Common myeloid progenitor, CD34-positive (primary cell): ENCODE measurements around the gene LDB2.
A peak's percentile ranks its signal among the peaks of the same experiment; 100 is the strongest.

Experiments
- CTCF ChIA-PET: fragments of 350-600 bp; sonication (Branson Sonifier 250); formaldehyde crosslinking; loops from one replicate; lab custom pipeline; 2021; ENCODE audit warnings: antibody characterized with exemption; lab: Charles Lee
- POLR2A ChIA-PET: fragments of 350-600 bp; sonication (Branson Sonifier 250); formaldehyde crosslinking; loops from one replicate; lab custom pipeline; 2021; ENCODE audit warnings: antibody characterized with exemption; lab: Charles Lee
- DNase-seq, 3 donors: peaks; one replicate each; pipeline versions ENCODE4 v3.0.0 to v3.0.0-alpha.2; 2013
- H3K27ac ChIP-seq, 2 experiments: 1 replicate in 1 of 2; 2 replicates in 1 of 2; pipeline ENCODE4 v1.7.0; 2013; ENCODE audit warnings: inconsistent platforms in 2 of 2, low read length in 2 of 2, mild to moderate bottlenecking in 2 of 2, low read depth in 1 of 2, moderate library complexity in 1 of 2; ENCODE audit not compliant: severe bottlenecking in 2 of 2, insufficient read depth in 1 of 2, poor library complexity in 1 of 2
- H3K27me3 ChIP-seq, 5 experiments: replicated peaks in 2 of 5; 1 replicate in 3 of 5; 2 replicates in 2 of 5; pipeline versions ENCODE4 v1.6.1 to v1.7.0; 2013; ENCODE audit warnings: low read length in 4 of 5, mild to moderate bottlenecking in 2 of 5, moderate library complexity in 2 of 5, inconsistent platforms in 1 of 5; ENCODE audit not compliant: insufficient read depth in 5 of 5, control insufficient read depth in 4 of 5
- H3K36me3 ChIP-seq, 4 experiments: 1 replicate in 2 of 4; 2 replicates in 2 of 4; pipeline versions ENCODE4 v1.6.1 to v1.7.0; 2013; ENCODE audit warnings: low read length in 3 of 4, control low read depth in 1 of 4, mild to moderate bottlenecking in 1 of 4; ENCODE audit not compliant: control insufficient read depth in 4 of 4, insufficient read depth in 4 of 4
- H3K4me1 ChIP-seq, 4 experiments: 1 replicate in 3 of 4; 2 replicates in 1 of 4; pipeline versions ENCODE4 v1.6.1 to v1.7.1; 2013; ENCODE audit warnings: low read length in 3 of 4, mild to moderate bottlenecking in 3 of 4, control low read depth in 1 of 4, inconsistent platforms in 1 of 4, moderate library complexity in 1 of 4; ENCODE audit not compliant: control insufficient read depth in 4 of 4, insufficient read depth in 4 of 4; ENCODE audit errors: control extremely low read depth in 1 of 4
- H3K4me3 ChIP-seq, 7 experiments: 1 replicate in 4 of 7; 2 replicates in 3 of 7; pipeline versions ENCODE4 v1.5.1 to v1.7.0; 2013; ENCODE audit warnings: mild to moderate bottlenecking in 7 of 7, low read length in 6 of 7, moderate library complexity in 6 of 7, inconsistent platforms in 2 of 7, low read depth in 2 of 7, control low read depth in 1 of 7; ENCODE audit not compliant: insufficient read depth in 4 of 7, control insufficient read depth in 1 of 7; ENCODE audit errors: extremely low read depth in 1 of 7
- H3K9me3 ChIP-seq, 5 experiments: 1 replicate in 4 of 5; 2 replicates in 1 of 5; pipeline versions ENCODE4 v1.6.1 to v1.7.1; 2013; ENCODE audit warnings: low read length in 4 of 5, mild to moderate bottlenecking in 2 of 5, inconsistent platforms in 1 of 5, low read depth in 1 of 5, moderate library complexity in 1 of 5; ENCODE audit not compliant: control insufficient read depth in 4 of 5, insufficient read depth in 2 of 5; ENCODE audit errors: control extremely low read depth in 1 of 5
- WGBS: methylation state at CpG from one replicate; pipeline ENCODE4 v1.1.5; 2013; ENCODE audit not compliant: insufficient coverage; 5-methylcytosine and 5-hydroxymethylcytosine counted together

The LDB2 gene

GRCh38 chr4:16608611-16609125 is 289.8 kb downstream of the LDB2 start:
- ChIA-PET POLR2A (no interaction called here), CTCF (no interaction called here)
- H3K36me3 ChIP-seq, result no peaks in the 10 kb centered on the region
- H3K9me3 ChIP-seq, result peaks cover 0 to 1% (median 0%) of the 10 kb centered on the region in 5 experiments
- no peak overlapping the region for H3K4me3 ChIP-seq
- H3K27ac ChIP-seq, result no peak overlapping the region
- H3K27me3 ChIP-seq, result no peaks in the 10 kb centered on the region
- no peak for DNase-seq
- H3K4me1 ChIP-seq, result no peaks in the 10 kb centered on the region
- WGBS, result 96% methylated on average over 12 of the region's 16 CpGs

- DNase-seq, result no peak
- H3K36me3 ChIP-seq, result no peaks in the 10 kb centered on the region
- no peaks in the 10 kb centered on the region for H3K27me3 ChIP-seq
- no peak overlapping the region for H3K27ac ChIP-seq
- CTCF ChIA-PET, result no interaction called here
- peaks cover 0 to 1% (median 0%) of the 10 kb centered on the region in 5 experiments for H3K9me3 ChIP-seq
- H3K4me3 ChIP-seq, result no peak overlapping the region
- WGBS, result 100% methylated on average over 2 of the region's 5 CpGs
- POLR2A ChIA-PET, result interaction anchor here (0.6 to 0.9 kb wide), 2 partner anchors 12 to 196 kb away, joined by 3 to 4 read pairs; no protein-coding TSS in a partner anchor
- no peaks in the 10 kb centered on the region for H3K4me1 ChIP-seq
Observed at GRCh38 chr4:16608123-16608522, 290.3 kb downstream of the LDB2 start.

- Histone ChIP-seq H3K36me3 (no peaks in the 10 kb centered on the region), H3K4me1 (no peaks in the 10 kb centered on the region), H3K9me3 (peaks cover 0 to 1% (median 0%) of the 10 kb centered on the region in 5 experiments), H3K4me3 (no peak overlapping the region), H3K27me3 (no peaks in the 10 kb centered on the region), H3K27ac (no peak overlapping the region)
- DNase-seq, result no peak
- WGBS, result 91% methylated on average over 6 of the region's 7 CpGs
- CTCF ChIA-PET, result no interaction called here
- POLR2A ChIA-PET, result interaction anchor here (0.6 to 0.9 kb wide), 2 partner anchors 13 to 196 kb away, joined by 3 to 4 read pairs; no protein-coding TSS in a partner anchor
Observed at GRCh38 chr4:16607241-16608066, 291.0 kb downstream of the LDB2 start.

GRCh38 chr4:16606691-16607090 is 291.8 kb downstream of the LDB2 start:
- Histone ChIP-seq H3K27ac (no peak overlapping the region), H3K4me1 (no peaks in the 10 kb centered on the region), H3K4me3 (no peak overlapping the region), H3K36me3 (no peaks in the 10 kb centered on the region), H3K9me3 (peaks cover 0 to 1% (median 0%) of the 10 kb centered on the region in 5 experiments), H3K27me3 (no peaks in the 10 kb centered on the region)
- POLR2A ChIA-PET, result no interaction called here
- no peak for DNase-seq
- no CpG with 5 or more reads among the region's 2 CpGs for WGBS
- CTCF ChIA-PET, result no interaction called here

- H3K27me3 ChIP-seq, result no peaks in the 10 kb centered on the region
- peaks cover 0 to 1% (median 0%) of the 10 kb centered on the region in 5 experiments for H3K9me3 ChIP-seq
- no peak overlapping the region for H3K4me3 ChIP-seq
- H3K36me3 ChIP-seq, result no peaks in the 10 kb centered on the region
- no peak for DNase-seq
- H3K4me1 ChIP-seq, result peaks cover 0 to 9% (median 5%) of the 10 kb centered on the region in 4 experiments
- WGBS, result 100% methylated on average over 2 of the region's 4 CpGs
- POLR2A ChIA-PET, result no interaction called here
- CTCF ChIA-PET, result no interaction called here
- no peak overlapping the region for H3K27ac ChIP-seq
Observed at GRCh38 chr4:16603178-16603577, 295.3 kb downstream of the LDB2 start.

- Histone ChIP-seq H3K4me1 (peaks cover 0 to 14% (median 7%) of the 10 kb centered on the region in 4 experiments), H3K36me3 (no peaks in the 10 kb centered on the region), H3K4me3 (peak overlapping the region in 1 of 7 experiments; percentile 9), H3K9me3 (no peaks in the 10 kb centered on the region), H3K27ac (no peak overlapping the region), H3K27me3 (no peaks in the 10 kb centered on the region)
- CTCF ChIA-PET, result no interaction called here
- peak in 2 of 3 donors; percentile 60 to 71 for DNase-seq
- WGBS, result 30% methylated on average over 3 of the region's 7 CpGs
- POLR2A ChIA-PET, result no interaction called here
Observed at GRCh38 chr4:16598597-16599206, 299.7 kb downstream of the LDB2 start.
